Stimulated activated CD4-positive, alpha-beta T cell treated with anti-CD3 and anti-CD28 coated beads, Interleukin-2, amount 100 ng/mL, for 24 hours (primary cell): ENCODE data around the gene TENM3.

ENCODE experiments used
- DNase-seq, 2 donors: peaks; one replicate each; pipeline ENCODE4 v3.0.0-alpha.2; 2020

Gene TENM3

GRCh38 chr4:182470215-182470614 is 227.0 kb downstream of the TENM3 start:
- DNase-seq, result no peak

GRCh38 chr4:182475539-182475938 is 232.3 kb downstream of the TENM3 start:
- DNase-seq, result no peak

GRCh38 chr4:182478475-182478874 is 235.3 kb downstream of the TENM3 start:
- DNase-seq, result no peak

- no peak for DNase-seq
Measured at GRCh38 chr4:182483685-182484084, 240.5 kb downstream of the TENM3 start.

GRCh38 chr4:182486881-182487280 is 243.7 kb downstream of the TENM3 start:
- no peak for DNase-seq

GRCh38 chr4:182488896-182489295 is 245.7 kb downstream of the TENM3 start:
- no peak for DNase-seq

GRCh38 chr4:182489607-182490006 is 246.4 kb downstream of the TENM3 start:
- no peak for DNase-seq

- DNase-seq, result no peak
Measured at GRCh38 chr4:182491719-182492118, 248.5 kb downstream of the TENM3 start.

- DNase-seq, result no peak
Measured at GRCh38 chr4:182492423-182492822, 249.2 kb downstream of the TENM3 start.

- DNase-seq, result no peak
Measured at GRCh38 chr4:182493377-182493776, 250.2 kb downstream of the TENM3 start.

GRCh38 chr4:182494103-182494502 is 250.9 kb downstream of the TENM3 start:
- no peak for DNase-seq

GRCh38 chr4:182495031-182495430 is 251.8 kb downstream of the TENM3 start:
- no peak for DNase-seq

- DNase-seq, result no peak
Measured at GRCh38 chr4:182495645-182496385, 252.6 kb downstream of the TENM3 start.

GRCh38 chr4:182496408-182496807 is 253.2 kb downstream of the TENM3 start:
- no peak for DNase-seq

GRCh38 chr4:182502064-182502463 is 258.9 kb downstream of the TENM3 start:
- DNase-seq, result no peak

- DNase-seq, result no peak
Measured at GRCh38 chr4:182504463-182504862, 261.3 kb downstream of the TENM3 start.

GRCh38 chr4:182507805-182508204 is 264.6 kb downstream of the TENM3 start:
- no peak for DNase-seq

- DNase-seq, result no peak
Measured at GRCh38 chr4:182510836-182511235, 267.6 kb downstream of the TENM3 start.

GRCh38 chr4:182513587-182514291 is 270.5 kb downstream of the TENM3 start:
- no peak for DNase-seq

GRCh38 chr4:182518421-182518820 is 275.2 kb downstream of the TENM3 start:
- DNase-seq, result no peak

GRCh38 chr4:182519528-182519927 is 276.3 kb downstream of the TENM3 start:
- DNase-seq, result no peak

- DNase-seq, result no peak
Measured at GRCh38 chr4:182521011-182521410, 277.8 kb downstream of the TENM3 start.

- no peak for DNase-seq
Measured at GRCh38 chr4:182528819-182529218, 285.6 kb downstream of the TENM3 start.

GRCh38 chr4:182530451-182530850 is 287.2 kb downstream of the TENM3 start:
- DNase-seq, result no peak
